HL-60 (cell line): ENCODE measurements around the gene CNTNAP2.

Source experiments
- DNase-seq, 2 experiments: peaks; one replicate each; pipeline ENCODE4 v3.0.0-alpha.2; 2010 to 2020; ENCODE audit warnings: low read depth in 1 of 2, low spot score in 1 of 2
- H3K27ac ChIP-seq: fragments of 250-450 bp; sonication (Bioruptor Pico); replicated peaks from 2 replicates; pipeline ENCODE4 v1.5.1; 2020; ENCODE audit warnings: mild to moderate bottlenecking, moderate library complexity
- H3K27me3 ChIP-seq: fragments of 250-450 bp; sonication (Bioruptor Pico); 2 replicates; pipeline ENCODE4 v1.5.1; 2021; ENCODE audit warnings: mild to moderate bottlenecking, moderate library complexity; ENCODE audit not compliant: insufficient read depth, poor library complexity, severe bottlenecking
- H3K4me3 ChIP-seq: replicated peaks from 2 replicates; pipeline ENCODE4 v1.5.1; 2011; ENCODE audit warnings: mild to moderate bottlenecking, control low read depth, low read length; ENCODE audit not compliant: insufficient read depth
- CTCF ChIP-seq: IDR thresholded peaks from one replicate; pipeline ENCODE4 v1.5.1; 2011; ENCODE audit warnings: low read length, control low read depth, inconsistent platforms; ENCODE audit not compliant: insufficient read depth
- GABPA ChIP-seq: IDR thresholded peaks from 2 replicates; pipeline ENCODE4 v1.6.1; 2012; ENCODE audit warnings: low read depth
- POLR2AphosphoS5 ChIP-seq: IDR thresholded peaks from 2 replicates; pipeline ENCODE4 v1.6.1; 2012; ENCODE audit warnings: low read depth
- REST ChIP-seq: IDR thresholded peaks from 2 replicates; pipeline ENCODE4 v1.6.1; 2012; ENCODE audit warnings: low read depth; ENCODE audit not compliant: insufficient replicate concordance
- SPI1 ChIP-seq: IDR thresholded peaks from 2 replicates; pipeline ENCODE4 v1.6.1; 2012; ENCODE audit warnings: low read depth, mild to moderate bottlenecking, borderline replicate concordance

The CNTNAP2 gene

GRCh38 chr7:147033641-147034040 is 917.0 kb downstream of the CNTNAP2 start:
- TF ChIP-seq CTCF (no peak), POLR2AphosphoS5 (no peak), GABPA (no peak), SPI1 (no peak), REST (no peak)

GRCh38 chr7:147041438-147041837 is 924.8 kb downstream of the CNTNAP2 start:
- no peak overlapping the region for H3K27ac ChIP-seq
- no peak for DNase-seq
- TF ChIP-seq POLR2AphosphoS5 = no peak
- TF ChIP-seq SPI1 = no peak
- TF ChIP-seq GABPA = no peak
- no peak for TF ChIP-seq CTCF
- no peak for TF ChIP-seq REST
- H3K27me3 ChIP-seq = no peaks in the 10 kb centered on the region
- H3K4me3 ChIP-seq = no peak overlapping the region

More at GRCh38 chr7:147033641-147034040, 917.0 kb downstream of the CNTNAP2 start:
- Histone ChIP-seq H3K27ac (no peak overlapping the region), H3K27me3 (no peaks in the 10 kb centered on the region), H3K4me3 (no peak overlapping the region)
- DNase-seq = no peak

- TF ChIP-seq GABPA = no peak
- TF ChIP-seq POLR2AphosphoS5 = no peak
- TF ChIP-seq CTCF = no peak
- TF ChIP-seq SPI1 = no peak
- no peak for TF ChIP-seq REST
- no peaks in the 10 kb centered on the region for H3K27me3 ChIP-seq
- H3K27ac ChIP-seq = no peak overlapping the region
- H3K4me3 ChIP-seq = no peak overlapping the region
- no peak for DNase-seq
These were observed 928.3 kb downstream of the CNTNAP2 start for GRCh38 chr7:147044941-147045340.
